GM12801 (cell line): ENCODE results near the gene TMEM119.

ENCODE experiments used
- CTCF ChIP-seq: IDR thresholded peaks from one replicate; pipeline ENCODE4 v1.5.1; 2011; ENCODE audit warnings: control low read depth; ENCODE audit not compliant: insufficient read length; ENCODE audit errors: extremely low read depth

The TMEM119 gene

GRCh38 chr12:108642899-108643654 lies 45.2 kb upstream of the TMEM119 start:
- TF ChIP-seq CTCF: no peak

GRCh38 chr12:108642269-108642870 lies 44.5 kb upstream of the TMEM119 start:
- TF ChIP-seq CTCF: no peak

- TF ChIP-seq CTCF: no peak
These were observed 43.8 kb upstream of the TMEM119 start for GRCh38 chr12:108641446-108642268.

GRCh38 chr12:108640802-108641445 lies 43.0 kb upstream of the TMEM119 start:
- TF ChIP-seq CTCF: no peak

- TF ChIP-seq CTCF: no peak
These were observed 41.3 kb upstream of the TMEM119 start for GRCh38 chr12:108638997-108639822.

- TF ChIP-seq CTCF: no peak
These were observed 40.4 kb upstream of the TMEM119 start for GRCh38 chr12:108638141-108638827.
